Fibroblast of villous mesenchyme (primary cell): ENCODE data around the gene GLIS2. TPM values are rescaled to one million over a fixed set of nuclear protein-coding genes. Genes with fewer than 3 reads are reported as not detected.

Experiments
- DNase-seq: peaks from one replicate; pipeline ENCODE4 v3.0.0-alpha.2; 2010; ENCODE audit warnings: low read depth
- H3K4me3 ChIP-seq: 2 replicates; pipeline ENCODE4 v1.5.1; 2011; ENCODE audit warnings: low read depth, mild to moderate bottlenecking, low read length
- CTCF ChIP-seq: IDR thresholded peaks from 2 replicates; pipeline ENCODE4 v1.5.1; 2012; ENCODE audit warnings: low read depth, mild to moderate bottlenecking, low read length; ENCODE audit not compliant: insufficient read depth
- total RNA-seq: library from RNA; depleted of rRNA; stranded (reverse); fragments of >200 nt; gene quantifications from 2 replicates; pipeline ENCODE4 v1.2.3, GENCODE V29; 2012

Gene GLIS2
- total RNA-seq, 1 donor = 4.3 TPM

DNA sequence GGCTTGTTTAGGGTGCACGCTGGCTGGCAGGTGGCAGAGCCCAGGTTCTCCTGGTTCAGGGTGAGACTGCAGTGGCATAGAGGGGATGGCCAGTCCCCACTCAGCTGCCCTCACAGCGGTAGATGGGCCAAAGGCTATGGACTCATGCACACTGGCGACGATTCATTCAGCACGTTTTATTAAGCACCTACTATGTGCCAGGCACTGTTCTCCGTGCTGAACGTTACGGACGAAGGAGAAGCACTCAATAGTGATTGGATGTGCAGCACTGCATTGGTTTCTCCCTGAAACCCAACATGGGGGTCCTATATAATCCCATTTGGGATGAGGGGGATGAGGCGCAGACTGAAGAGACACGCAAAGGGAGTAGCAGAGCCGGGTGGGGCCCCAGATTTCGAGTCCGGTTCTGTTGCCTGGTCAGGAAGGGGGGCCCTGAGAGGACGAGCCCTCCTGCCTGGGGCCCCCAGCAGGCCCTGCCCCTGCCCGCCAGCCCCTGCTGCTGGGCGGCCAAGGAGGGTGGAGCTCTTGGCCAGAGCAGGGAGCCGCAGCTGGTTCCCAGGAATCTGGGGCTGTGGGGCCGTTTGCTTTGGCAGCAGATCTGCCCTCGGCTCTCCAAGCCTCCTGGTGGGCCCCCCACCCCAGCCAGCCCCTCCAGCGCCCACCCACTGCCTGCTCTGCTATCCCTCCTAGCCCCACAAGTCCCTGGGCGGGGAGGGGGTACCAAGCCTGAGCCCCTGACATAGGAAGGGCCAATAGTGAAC, 8.8 kb downstream of the GLIS2 start:
- TF ChIP-seq CTCF = no peak
- no peak for DNase-seq
- no peak overlapping the region for H3K4me3 ChIP-seq

DNA sequence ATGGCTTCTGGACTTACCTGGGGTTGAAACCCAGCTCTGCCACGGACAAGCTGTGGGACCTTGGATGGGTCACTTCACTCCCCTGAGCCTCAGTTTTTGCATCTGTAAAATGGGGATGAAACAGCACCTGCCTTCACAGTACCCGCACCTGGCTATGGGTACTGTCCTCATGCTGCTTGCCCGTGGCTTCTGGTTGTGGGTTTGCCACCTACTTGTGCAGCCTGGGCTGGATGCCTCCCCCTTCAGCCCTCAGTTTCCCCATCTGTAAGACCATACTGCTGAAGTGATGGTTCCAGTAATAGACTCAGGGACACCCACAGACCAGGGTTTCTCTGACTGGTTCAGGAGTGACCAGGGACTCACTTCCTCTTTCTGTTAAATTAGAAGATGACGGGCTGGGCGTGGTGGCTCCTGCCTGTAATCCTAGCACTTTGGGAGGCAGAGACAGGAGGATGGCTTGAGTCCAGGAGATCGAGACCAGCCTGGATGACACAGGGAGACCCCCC, 9.4 kb downstream of the GLIS2 start:
- DNase-seq = no peak
- H3K4me3 ChIP-seq = no peak overlapping the region
- no peak for TF ChIP-seq CTCF

DNA sequence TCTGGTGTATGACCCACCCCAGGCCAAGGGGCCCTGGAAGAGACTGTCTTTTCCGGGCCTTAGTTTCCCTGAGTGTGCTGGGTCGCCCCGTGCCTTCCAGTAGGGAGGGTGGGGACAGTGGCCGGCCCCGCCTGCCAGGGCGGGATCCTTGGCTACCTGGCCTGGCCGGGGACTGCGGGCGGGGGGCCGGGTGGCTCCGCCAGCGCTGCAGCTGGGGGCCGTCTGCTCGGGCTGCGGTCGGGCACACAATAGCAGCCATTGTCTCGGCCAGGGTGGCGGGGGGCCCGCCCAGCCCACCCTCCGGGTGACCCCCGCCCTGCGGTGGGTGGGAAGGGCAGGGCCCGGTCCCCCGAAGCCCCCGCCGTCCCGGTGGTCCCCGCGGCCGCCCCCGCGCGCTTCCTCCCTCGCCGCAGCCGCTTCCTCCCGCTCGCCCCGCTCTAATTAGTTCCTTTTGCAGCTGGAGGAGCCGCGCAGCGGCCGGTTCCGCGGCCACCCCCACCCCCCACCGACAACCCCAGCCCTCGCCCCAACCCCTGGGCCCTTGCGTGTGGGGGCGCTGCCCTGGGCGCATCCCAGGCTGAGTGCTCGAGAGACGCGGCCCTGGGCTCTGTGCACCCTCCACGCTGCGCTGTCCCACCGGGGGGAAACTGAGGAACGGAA, 11.6 kb downstream of the GLIS2 start:
- no peak for DNase-seq
- TF ChIP-seq CTCF = no peak
- H3K4me3 ChIP-seq = peak overlapping the region; percentile 42

GRCh38 chr16:4328046-4328781, 12.3 kb downstream of the GLIS2 start:
- peak; percentile 85 for DNase-seq
- TF ChIP-seq CTCF = peak; percentile 63
- peak overlapping the region; percentile 42 for H3K4me3 ChIP-seq

DNA sequence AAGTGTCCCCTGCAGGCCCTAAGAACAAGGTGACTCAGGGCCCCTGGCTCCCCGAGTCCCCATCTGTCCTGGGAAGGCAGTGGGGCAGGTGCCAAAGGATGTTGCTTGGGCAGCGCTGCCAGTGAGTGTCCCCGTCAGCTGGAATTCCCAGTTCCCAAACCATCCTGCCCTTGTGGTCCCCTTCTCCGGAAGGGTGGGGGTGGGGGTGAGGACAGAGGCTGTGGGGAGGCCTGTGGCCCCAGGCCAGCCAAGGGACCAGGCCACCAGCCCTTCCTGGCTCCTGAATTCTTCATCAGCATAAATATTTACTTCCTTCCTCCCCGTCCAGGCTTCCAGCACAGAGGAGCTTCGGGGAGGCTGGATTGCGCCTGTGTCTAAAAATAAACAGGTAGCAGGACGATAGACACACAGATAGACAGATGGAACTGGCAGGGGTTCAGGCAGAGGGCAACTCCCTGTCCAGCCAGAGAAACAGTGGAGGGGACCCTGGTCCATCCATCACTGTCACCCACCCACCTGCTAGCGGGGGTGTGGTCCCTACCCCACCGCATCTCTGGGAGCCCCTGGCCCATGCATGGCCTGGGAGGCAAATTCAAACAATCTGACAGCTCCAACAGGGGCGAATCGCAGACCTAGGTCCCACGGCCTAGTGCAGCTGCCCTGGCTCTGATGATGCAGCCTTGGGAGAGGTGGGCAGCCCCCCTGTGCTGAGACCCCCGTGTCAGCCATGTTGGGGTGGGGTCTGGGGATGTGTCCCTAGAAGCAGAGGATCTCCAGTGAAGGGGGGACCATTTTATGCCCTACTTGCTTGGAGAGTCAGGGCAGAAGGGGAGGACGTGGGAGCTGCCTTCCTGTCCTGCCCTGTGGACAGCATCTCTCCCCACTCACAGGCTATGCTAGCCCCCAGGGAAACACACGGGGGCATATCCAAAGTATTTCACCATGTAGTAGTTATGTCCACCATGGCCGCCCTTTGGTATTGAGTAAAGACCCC, 13.2 kb downstream of the GLIS2 start:
- TF ChIP-seq CTCF = no peak
- no peak overlapping the region for H3K4me3 ChIP-seq
- no peak for DNase-seq
